ENCODE measurements around the gene SLC39A11.

GRCh38 chr17:72838068-72838467 is 254.4 kb downstream of the SLC39A11 start:
- TF ChIP-seq CTCF (IDR thresholded peaks at IDR 0.05) (no peak), EP300 (IDR thresholded peaks at IDR 0.05) (no peak)
